Measurements from ENCODE around the gene SPOUT1.

DNA sequence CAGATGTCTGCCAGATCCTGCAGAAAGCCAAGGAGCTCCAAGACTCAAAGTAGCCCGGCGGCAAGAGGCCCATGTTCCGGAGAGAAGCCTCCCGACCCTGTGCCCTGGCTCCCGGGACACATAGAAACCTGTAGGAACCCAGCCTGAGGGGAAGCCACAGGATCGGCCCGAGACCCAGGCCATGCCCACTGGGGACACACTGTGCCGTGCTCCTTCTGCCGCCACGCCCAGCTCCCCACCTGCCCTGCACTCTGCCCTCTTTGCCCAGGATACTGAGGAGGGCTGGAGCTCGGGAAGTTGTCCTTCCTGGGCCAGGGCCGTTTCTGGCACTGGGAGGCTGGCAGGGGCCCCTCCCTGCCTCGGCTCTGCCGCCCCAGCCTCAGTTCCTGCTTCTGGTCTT is 21.8 kb downstream of the SPOUT1 start:
- TF ChIP-seq POLR2A (IDR thresholded peaks at IDR 0.05) (no peak), POLR2AphosphoS5 (IDR thresholded peaks at IDR 0.05) (no peak)

All from upper lobe of left lung (tissue), 4 donors.